ENCODE measurements around the gene TIMP3.

DNA sequence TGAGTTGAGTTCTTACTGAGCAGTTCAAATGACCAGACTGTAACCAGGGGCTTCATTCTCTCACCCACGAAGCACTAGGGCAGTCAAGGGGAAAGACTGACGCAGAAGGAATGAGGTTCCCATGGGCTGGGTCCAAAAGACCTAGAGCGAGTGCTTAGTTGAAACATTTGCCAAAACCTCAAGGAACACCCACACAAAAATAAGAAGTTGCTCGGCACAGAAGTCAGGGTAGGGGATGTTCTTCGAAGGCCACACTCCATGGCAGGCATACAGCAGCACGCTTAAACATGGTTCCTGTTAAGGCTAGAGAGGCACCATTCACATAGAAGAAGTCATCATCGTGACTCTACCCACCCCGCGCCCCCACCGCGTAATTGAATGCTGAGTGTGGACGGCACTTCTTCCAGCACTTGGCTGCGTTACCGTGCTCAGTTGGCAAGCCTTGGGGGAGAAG is 52.9 kb downstream of the TIMP3 start:
- TF ChIP-seq, protein P1, sequence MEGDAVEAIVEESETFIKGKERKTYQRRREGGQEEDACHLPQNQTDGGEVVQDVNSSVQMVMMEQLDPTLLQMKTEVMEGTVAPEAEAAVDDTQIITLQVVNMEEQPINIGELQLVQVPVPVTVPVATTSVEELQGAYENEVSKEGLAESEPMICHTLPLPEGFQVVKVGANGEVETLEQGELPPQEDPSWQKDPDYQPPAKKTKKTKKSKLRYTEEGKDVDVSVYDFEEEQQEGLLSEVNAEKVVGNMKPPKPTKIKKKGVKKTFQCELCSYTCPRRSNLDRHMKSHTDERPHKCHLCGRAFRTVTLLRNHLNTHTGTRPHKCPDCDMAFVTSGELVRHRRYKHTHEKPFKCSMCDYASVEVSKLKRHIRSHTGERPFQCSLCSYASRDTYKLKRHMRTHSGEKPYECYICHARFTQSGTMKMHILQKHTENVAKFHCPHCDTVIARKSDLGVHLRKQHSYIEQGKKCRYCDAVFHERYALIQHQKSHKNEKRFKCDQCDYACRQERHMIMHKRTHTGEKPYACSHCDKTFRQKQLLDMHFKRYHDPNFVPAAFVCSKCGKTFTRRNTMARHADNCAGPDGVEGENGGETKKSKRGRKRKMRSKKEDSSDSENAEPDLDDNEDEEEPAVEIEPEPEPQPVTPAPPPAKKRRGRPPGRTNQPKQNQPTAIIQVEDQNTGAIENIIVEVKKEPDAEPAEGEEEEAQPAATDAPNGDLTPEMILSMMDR (IDR thresholded peaks at IDR 0.05): no peak
- TF ChIP-seq POLR2AphosphoS5 (IDR thresholded peaks at IDR 0.05) (peak; percentile 12 to 34), POLR2A (IDR thresholded peaks at IDR 0.05; ENCODE audit: low read depth) (no peak)

All from esophagus muscularis mucosa (tissue), 3 donors.